MM.1S (cell line): ENCODE data around the gene RTP5.

Experiments
- DNase-seq: peaks from one replicate; pipeline ENCODE4 v3.0.0-alpha.2; 2015
- H2AFZ ChIP-seq: fragments of 300-600 bp; sonication (generic); 2 replicates; pipeline ENCODE4 v1.6.0; 2016; ENCODE audit warnings: antibody characterized with exemption, low read length
- H3F3A ChIP-seq: fragments of 300-600 bp; sonication (generic); 2 replicates; pipeline ENCODE4 v1.6.1; 2016; ENCODE audit warnings: mild to moderate bottlenecking, antibody characterized with exemption, low read length, moderate library complexity, mixed read lengths; ENCODE audit not compliant: insufficient read depth
- H3K27ac ChIP-seq: fragments of 300-600 bp; sonication (generic); 2 replicates; pipeline ENCODE4 v1.5.1; 2016; ENCODE audit warnings: mild to moderate bottlenecking, low read length
- H3K27me3 ChIP-seq: fragments of 300-600 bp; sonication (generic); replicated peaks from 2 replicates; pipeline ENCODE4 v1.6.0; 2016; ENCODE audit warnings: low read length; ENCODE audit not compliant: insufficient read depth
- H3K36me3 ChIP-seq: fragments of 300-600 bp; sonication (generic); replicated peaks from 2 replicates; pipeline ENCODE4 v1.6.1; 2016; ENCODE audit warnings: mild to moderate bottlenecking, low read length, mixed read lengths; ENCODE audit not compliant: insufficient read depth
- H3K4me1 ChIP-seq: fragments of 300-600 bp; sonication (generic); 2 replicates; pipeline ENCODE4 v1.6.1; 2016; ENCODE audit warnings: low read length, mixed read lengths
- H3K4me2 ChIP-seq: fragments of 300-600 bp; sonication (generic); 2 replicates; pipeline ENCODE4 v1.6.0; 2016; ENCODE audit warnings: low read depth, low read length
- H3K4me3 ChIP-seq: fragments of 300-600 bp; sonication (generic); 2 replicates; pipeline ENCODE4 v1.5.1; 2016; ENCODE audit warnings: low read length, mixed read lengths
- H3K79me2 ChIP-seq: fragments of 300-600 bp; sonication (generic); 2 replicates; pipeline ENCODE4 v1.6.1; 2016; ENCODE audit warnings: mixed run types, low read length, mixed read lengths
- H3K9ac ChIP-seq: fragments of 300-600 bp; sonication (generic); 2 replicates; pipeline ENCODE4 v1.6.1; 2016; ENCODE audit warnings: low read length, mixed read lengths
- H3K9me2 ChIP-seq: fragments of 300-600 bp; sonication (generic); replicated peaks from 2 replicates; pipeline ENCODE4 v1.6.1; 2016; ENCODE audit warnings: mild to moderate bottlenecking, low read length, mixed read lengths; ENCODE audit not compliant: insufficient read depth
- H3K9me3 ChIP-seq: fragments of 300-600 bp; sonication (generic); replicated peaks from 2 replicates; pipeline ENCODE4 v1.6.1; 2016; ENCODE audit warnings: mild to moderate bottlenecking, low read length, mixed read lengths; ENCODE audit not compliant: insufficient read depth
- H4K20me1 ChIP-seq: fragments of 300-600 bp; sonication (generic); 2 replicates; pipeline ENCODE4 v1.6.1; 2016; ENCODE audit warnings: mild to moderate bottlenecking, low read length, moderate library complexity, mixed read lengths; ENCODE audit not compliant: insufficient read depth
- EZH2 ChIP-seq: fragments of 300-600 bp; sonication (generic); optimal IDR thresholded peaks from 2 replicates; pipeline ENCODE3; 2017; ENCODE audit warnings: low read depth, mild to moderate bottlenecking, antibody characterized with exemption, low read length, mixed read lengths
- EZH2phosphoT487 ChIP-seq: fragments of 300-600 bp; sonication (generic); IDR thresholded peaks from 2 replicates; pipeline ENCODE4 v1.6.1; 2018; ENCODE audit warnings: antibody characterized with exemption, low read length
- TF ChIP-seq, protein P1 (sequence below): fragments of 300-600 bp; sonication (generic); IDR thresholded peaks from 2 replicates; pipeline ENCODE4 v1.5.1; 2016; ENCODE audit warnings: antibody characterized with exemption, low read length, mixed read lengths

The RTP5 gene

GRCh38 chr2:241852981-241853631, 16.4 kb upstream of the RTP5 start:
- no peaks in the 10 kb centered on the region for H3K9me3 ChIP-seq
- H3K36me3 ChIP-seq = no peaks in the 10 kb centered on the region
- H3K9me2 ChIP-seq = no peaks in the 10 kb centered on the region
- peaks cover 8% of the 10 kb centered on the region for H3K79me2 ChIP-seq
- no peak for DNase-seq
- H3K27me3 ChIP-seq = no peaks in the 10 kb centered on the region
- no peaks in the 10 kb centered on the region for H3F3A ChIP-seq
- H3K4me2 ChIP-seq = no peak overlapping the region
- H4K20me1 ChIP-seq = no peaks in the 10 kb centered on the region
- H3K4me3 ChIP-seq = no peak overlapping the region
- no peak overlapping the region for H2AFZ ChIP-seq
- H3K27ac ChIP-seq = no peak overlapping the region
- TF ChIP-seq, protein P1, sequence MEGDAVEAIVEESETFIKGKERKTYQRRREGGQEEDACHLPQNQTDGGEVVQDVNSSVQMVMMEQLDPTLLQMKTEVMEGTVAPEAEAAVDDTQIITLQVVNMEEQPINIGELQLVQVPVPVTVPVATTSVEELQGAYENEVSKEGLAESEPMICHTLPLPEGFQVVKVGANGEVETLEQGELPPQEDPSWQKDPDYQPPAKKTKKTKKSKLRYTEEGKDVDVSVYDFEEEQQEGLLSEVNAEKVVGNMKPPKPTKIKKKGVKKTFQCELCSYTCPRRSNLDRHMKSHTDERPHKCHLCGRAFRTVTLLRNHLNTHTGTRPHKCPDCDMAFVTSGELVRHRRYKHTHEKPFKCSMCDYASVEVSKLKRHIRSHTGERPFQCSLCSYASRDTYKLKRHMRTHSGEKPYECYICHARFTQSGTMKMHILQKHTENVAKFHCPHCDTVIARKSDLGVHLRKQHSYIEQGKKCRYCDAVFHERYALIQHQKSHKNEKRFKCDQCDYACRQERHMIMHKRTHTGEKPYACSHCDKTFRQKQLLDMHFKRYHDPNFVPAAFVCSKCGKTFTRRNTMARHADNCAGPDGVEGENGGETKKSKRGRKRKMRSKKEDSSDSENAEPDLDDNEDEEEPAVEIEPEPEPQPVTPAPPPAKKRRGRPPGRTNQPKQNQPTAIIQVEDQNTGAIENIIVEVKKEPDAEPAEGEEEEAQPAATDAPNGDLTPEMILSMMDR = no peak
- TF ChIP-seq EZH2phosphoT487 = no peak
- TF ChIP-seq EZH2 = no peak
- no peak overlapping the region for H3K9ac ChIP-seq
- no peaks in the 10 kb centered on the region for H3K4me1 ChIP-seq

- no peaks in the 10 kb centered on the region for H3K9me3 ChIP-seq
- H3K36me3 ChIP-seq = no peaks in the 10 kb centered on the region
- no peaks in the 10 kb centered on the region for H3F3A ChIP-seq
- H2AFZ ChIP-seq = no peak overlapping the region
- H3K9ac ChIP-seq = no peak overlapping the region
- H3K4me1 ChIP-seq = no peaks in the 10 kb centered on the region
- no peak overlapping the region for H3K4me3 ChIP-seq
- H3K9me2 ChIP-seq = no peaks in the 10 kb centered on the region
- H3K27me3 ChIP-seq = no peaks in the 10 kb centered on the region
- H3K79me2 ChIP-seq = peaks cover 13% of the 10 kb centered on the region
- no peak overlapping the region for H3K27ac ChIP-seq
- no peaks in the 10 kb centered on the region for H4K20me1 ChIP-seq
- no peak for DNase-seq
- no peak for TF ChIP-seq EZH2
- TF ChIP-seq EZH2phosphoT487 = no peak
- TF ChIP-seq, protein P1 = no peak
- H3K4me2 ChIP-seq = no peak overlapping the region
Observed at GRCh38 chr2:241853651-241854341, 15.7 kb upstream of the RTP5 start.

GRCh38 chr2:241854342-241855244, 14.9 kb upstream of the RTP5 start:
- DNase-seq = no peak
- H3K27me3 ChIP-seq = no peaks in the 10 kb centered on the region
- H3K9ac ChIP-seq = no peak overlapping the region
- no peak overlapping the region for H3K4me3 ChIP-seq
- TF ChIP-seq EZH2 (no peak), EZH2phosphoT487 (no peak)
- TF ChIP-seq, protein P1 = no peak
- peaks cover 16% of the 10 kb centered on the region for H3K79me2 ChIP-seq
- H3K36me3 ChIP-seq = no peaks in the 10 kb centered on the region
- H4K20me1 ChIP-seq = no peaks in the 10 kb centered on the region
- peaks cover 5% of the 10 kb centered on the region for H3F3A ChIP-seq
- no peaks in the 10 kb centered on the region for H3K9me3 ChIP-seq
- H3K4me1 ChIP-seq = peaks cover 6% of the 10 kb centered on the region; the same call in 1 of the 2 replicates
- no peak overlapping the region for H2AFZ ChIP-seq
- no peak overlapping the region for H3K4me2 ChIP-seq
- no peak overlapping the region for H3K27ac ChIP-seq
- no peaks in the 10 kb centered on the region for H3K9me2 ChIP-seq
